IMR-90 (cell line): Measurements from ENCODE around the gene PPP2R1A. TPM values are rescaled to one million over a fixed set of nuclear protein-coding genes. Genes with fewer than 3 reads are reported as not detected.
"Not testable (repeated sequence)": the region's sequence is repeated elsewhere in the genome, so short reads cannot be mapped to it uniquely, and the experiment has no call there.

Experiments
- ATAC-seq: fragments of 200-7000 bp; cut with Tn5 transposase; 2 replicates; pipeline ENCODE4 v1.9.1; 2020; ENCODE audit warnings: low read depth, mild to moderate bottlenecking, moderate library complexity
- BruUV-seq: library from RNA; stranded (reverse); fragments of 400-500 nt; replicated peaks from 2 replicates; lab custom pipeline; 2021; lab: Mats Ljungman, UMichigan
- CTCF ChIA-PET: fragments of 300-600 bp; formaldehyde crosslinking; extraction: SDS; loops from one replicate; lab custom pipeline; 2021; ENCODE audit warnings: antibody characterized with exemption; lab: Yijun Ruan, JAX
- POLR2A ChIA-PET: fragments of 300-600 bp; sonication (Branson Sonifier 250); formaldehyde crosslinking; loops from one replicate; lab custom pipeline; 2022; ENCODE audit warnings: antibody characterized with exemption; ENCODE audit not compliant: unreplicated experiment; lab: Charles Lee
- DNase-seq: peaks from one replicate; pipeline ENCODE4 v3.0.0; 2013
- H2AFZ ChIP-seq: replicated peaks from 2 replicates; pipeline ENCODE3; 2013; ENCODE audit warnings: low read length, mild to moderate bottlenecking; ENCODE audit not compliant: poor library complexity
- H2AK5ac ChIP-seq: 2 replicates; pipeline ENCODE4 v1.6.1; 2013; ENCODE audit warnings: low read depth, low read length, inconsistent platforms
- H2AK9ac ChIP-seq: replicated peaks from 2 replicates; pipeline ENCODE3; 2013; ENCODE audit warnings: mild to moderate bottlenecking, low read depth, low read length, moderate library complexity; ENCODE audit not compliant: poor library complexity
- H2BK120ac ChIP-seq: 2 replicates; pipeline ENCODE4 v1.6.1; 2013; ENCODE audit warnings: low read depth, low read length, inconsistent platforms
- H2BK15ac ChIP-seq: 3 replicates; pipeline ENCODE4 v1.6.1; 2013; ENCODE audit warnings: low read depth, low read length, inconsistent platforms
- H2BK20ac ChIP-seq: 2 replicates; pipeline ENCODE4 v1.6.1; 2013; ENCODE audit warnings: low read depth, mild to moderate bottlenecking, inconsistent platforms, low read length, moderate library complexity
- H2BK5ac ChIP-seq: 2 replicates; pipeline ENCODE4 v1.6.1; 2013; ENCODE audit warnings: mild to moderate bottlenecking, low read depth, low read length, inconsistent platforms; ENCODE audit not compliant: poor library complexity, severe bottlenecking
- H3K14ac ChIP-seq: replicated peaks from 2 replicates; pipeline ENCODE4 v1.6.1; 2013; ENCODE audit warnings: low read depth, low read length, inconsistent platforms
- H3K18ac ChIP-seq: 2 replicates; pipeline ENCODE4 v1.6.1; 2013; ENCODE audit warnings: low read depth, low read length, control low read depth
- H3K23ac ChIP-seq: 2 replicates; pipeline ENCODE4 v1.6.1; 2013; ENCODE audit warnings: low read depth, low read length, inconsistent platforms
- H3K27ac ChIP-seq: 2 replicates; pipeline ENCODE4 v1.5.1; 2013; ENCODE audit warnings: mild to moderate bottlenecking, control low read depth, low read length; ENCODE audit not compliant: insufficient read depth
- H3K27me3 ChIP-seq: 2 replicates; pipeline ENCODE4 v1.6.1; 2013; ENCODE audit warnings: low read length; ENCODE audit not compliant: control insufficient read depth, insufficient read depth
- H3K36me3 ChIP-seq: 2 replicates; pipeline ENCODE4 v1.6.1; 2013; ENCODE audit warnings: low read length, mixed read lengths; ENCODE audit not compliant: control insufficient read depth, insufficient read depth
- H3K4ac ChIP-seq: 2 replicates; pipeline ENCODE4 v1.6.1; 2013; ENCODE audit warnings: low read depth, low read length, inconsistent platforms
- H3K4me1 ChIP-seq: 2 replicates; pipeline ENCODE4 v1.6.1; 2013; ENCODE audit warnings: low read length, mixed read lengths; ENCODE audit not compliant: control insufficient read depth, insufficient read depth
- H3K4me2 ChIP-seq: 2 replicates; pipeline ENCODE4 v1.6.1; 2013; ENCODE audit warnings: low read depth, mild to moderate bottlenecking, control low read depth, low read length, moderate library complexity
- H3K4me3 ChIP-seq: 2 replicates; pipeline ENCODE4 v1.5.1; 2013; ENCODE audit warnings: low read depth, mild to moderate bottlenecking, control low read depth, low read length, moderate library complexity; ENCODE audit not compliant: insufficient read depth
- H3K56ac ChIP-seq: 2 replicates; pipeline ENCODE4 v1.6.1; 2013; ENCODE audit warnings: low read length, inconsistent platforms; ENCODE audit not compliant: insufficient read depth; ENCODE audit errors: extremely low read depth
- H3K79me1 ChIP-seq, 2 experiments: 2 replicates each; pipeline ENCODE4 v1.6.1; 2013; ENCODE audit warnings: low read length in 2 of 2, inconsistent platforms in 1 of 2, low read depth in 1 of 2
- H3K9ac ChIP-seq: 2 replicates; pipeline ENCODE4 v1.6.1; 2013; ENCODE audit warnings: low read depth, low read length, control low read depth
- H3K9me1 ChIP-seq: 2 replicates; pipeline ENCODE4 v1.6.1; 2013; ENCODE audit warnings: low read length, inconsistent platforms; ENCODE audit not compliant: insufficient read depth
- H3K9me3 ChIP-seq: 2 replicates; pipeline ENCODE4 v1.6.1; 2013; ENCODE audit warnings: low read length; ENCODE audit not compliant: control insufficient read depth, insufficient read depth
- H4K20me1 ChIP-seq: 2 replicates; pipeline ENCODE4 v1.6.1; 2013; ENCODE audit warnings: low read length, inconsistent platforms; ENCODE audit not compliant: insufficient read depth
- H4K5ac ChIP-seq: 2 replicates; pipeline ENCODE4 v1.6.1; 2013; ENCODE audit warnings: mild to moderate bottlenecking, low read depth, low read length, control low read depth
- H4K8ac ChIP-seq, 2 experiments: 2 replicates each; pipeline ENCODE4 v1.6.1; 2013; ENCODE audit warnings: low read depth in 2 of 2, low read length in 2 of 2, control low read depth in 1 of 2, inconsistent platforms in 1 of 2
- H4K91ac ChIP-seq: 2 replicates; pipeline ENCODE4 v1.6.1; 2013; ENCODE audit warnings: low read depth, low read length, inconsistent platforms; ENCODE audit not compliant: insufficient read depth
- CEBPB ChIP-seq: IDR thresholded peaks from 2 replicates; pipeline ENCODE4 v1.6.1; 2012; ENCODE audit warnings: low read depth, low read length, improper control_type of control experiment
- MAZ ChIP-seq: IDR thresholded peaks from 2 replicates; pipeline ENCODE4 v1.6.1; 2012; ENCODE audit warnings: low read depth, mild to moderate bottlenecking, low read length, improper control_type of control experiment, moderate library complexity, borderline replicate concordance
- NFE2L2 ChIP-seq: fragments of 150-350 bp; IDR thresholded peaks from 2 replicates; pipeline ENCODE4 v1.6.1; 2016; ENCODE audit warnings: low read depth, mild to moderate bottlenecking, low read length
- POLR2A ChIP-seq: IDR thresholded peaks from 2 replicates; pipeline ENCODE4 v1.6.1; 2012; ENCODE audit warnings: mild to moderate bottlenecking, low read depth, low read length
- RAD21 ChIP-seq: IDR thresholded peaks from 2 replicates; pipeline ENCODE4 v1.6.1; 2012; ENCODE audit warnings: low read length, improper control_type of control experiment
- RFX5 ChIP-seq: IDR thresholded peaks from 2 replicates; pipeline ENCODE4 v1.8.0; 2012; ENCODE audit warnings: low read depth, mild to moderate bottlenecking, low read length, moderate library complexity
- SMC3 ChIP-seq: fragments of 150-350 bp; IDR thresholded peaks from 2 replicates; pipeline ENCODE4 v1.6.1; 2016; ENCODE audit warnings: low read depth, mild to moderate bottlenecking, antibody characterized with exemption, low read length, moderate library complexity
- WGBS, 2 experiments: methylation state at CpG; one replicate each; pipeline versions ENCODE4 v1.1.5 to v1.1.7; 2013; ENCODE audit warnings: missing lambda C conversion rate in 2 of 2; ENCODE audit not compliant: insufficient read length in 1 of 2; ENCODE audit errors: extremely low coverage in 2 of 2; 5-methylcytosine and 5-hydroxymethylcytosine counted together
- dilution Hi-C: fragments of 300-500 bp; cut with HindIII; formaldehyde crosslinking; loops from one replicate; pipeline ENCODE4 v1.14.3; 2018; ENCODE audit warnings: low sequenced_read_pairs; ENCODE audit not compliant: unreplicated experiment
- in situ Hi-C: fragments of 300-500 bp; cut with MboI; formaldehyde crosslinking; loops from 3 replicates; pipeline ENCODE4 v1.14.3; 2019; ENCODE audit warnings: low sequenced_read_pairs, inconsistent platforms, mixed read lengths
- intact Hi-C: fragments of 100-400 bp; cut with micrococcal nuclease; formaldehyde crosslinking; loops from 2 replicates; pipeline ENCODE4 v1.10.0; 2022
- polyA plus RNA-seq, 3 experiments: library from polyadenylated mRNA; depleted of rRNA; stranded (reverse); fragments of >200 nt; gene quantifications; 2 replicates each; pipeline ENCODE4 v1.2.3, GENCODE V29; 2012; ENCODE audit warnings: low replicate concordance in 1 of 3
- total RNA-seq: library from RNA; depleted of rRNA; stranded (reverse); fragments of >200 nt; gene quantifications from 2 replicates; pipeline ENCODE4 v1.2.3, GENCODE V29; 2012
- TF ChIP-seq, protein P1 (sequence below): fragments of 150-350 bp; IDR thresholded peaks from 2 replicates; pipeline ENCODE4 v1.6.1; 2017; ENCODE audit warnings: mild to moderate bottlenecking, antibody characterized with exemption, low read length, low read depth

PPP2R1A gene
- total and polyA plus RNA-seq, 2 of the 4 experiments (the other 2 are of a cell fraction), result 173 to 250 TPM

DNA sequence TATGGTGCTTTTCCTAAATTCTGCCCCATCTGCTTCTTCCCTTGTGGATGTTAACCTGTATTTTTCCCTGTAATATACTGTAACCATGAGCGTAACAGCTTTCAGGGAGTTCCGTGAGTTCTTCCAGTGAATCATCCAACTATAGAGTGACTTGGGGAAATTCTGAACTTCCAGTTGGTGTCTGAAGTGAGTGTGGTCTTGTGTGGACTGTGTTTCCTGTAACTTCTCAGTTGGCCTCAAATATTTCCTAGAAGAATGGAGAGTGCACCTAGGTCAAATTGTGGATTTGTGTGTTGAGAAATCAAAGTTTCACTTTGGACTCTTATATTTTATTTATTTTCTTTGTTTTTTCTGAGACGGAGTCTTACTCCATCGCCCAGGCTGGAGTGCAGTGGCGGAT is 68.6 kb downstream of the PPP2R1A start:
- dilution Hi-C loops, result no loop called here
- BruUV-seq, result no TSS peak
- intact Hi-C loops, result no loop called here
- H4K5ac ChIP-seq, result no peak overlapping the region
- no peak overlapping the region for H3K23ac ChIP-seq
- H3K56ac ChIP-seq, result no peak overlapping the region
- H3K36me3 ChIP-seq, result no peaks in the 10 kb centered on the region
- no peak overlapping the region for H3K4me2 ChIP-seq
- H2BK15ac ChIP-seq, result no peak overlapping the region
- ChIA-PET CTCF (no interaction called here), POLR2A (no interaction called here)
- no peak overlapping the region for H2BK5ac ChIP-seq
- H3K9me3 ChIP-seq, result no peaks in the 10 kb centered on the region
- no peak overlapping the region for H2BK20ac ChIP-seq
- no peak overlapping the region for H2AK5ac ChIP-seq
- DNase-seq, result peak; percentile 28
- no peak overlapping the region for H2AK9ac ChIP-seq
- no peak for ATAC-seq
- no peak overlapping the region for H3K4ac ChIP-seq
- no peak for TF ChIP-seq MAZ
- TF ChIP-seq NFE2L2, result no peak
- TF ChIP-seq POLR2A, result no peak
- TF ChIP-seq RAD21, result no peak
- no peak for TF ChIP-seq CEBPB
- TF ChIP-seq SMC3, result no peak
- TF ChIP-seq, protein P1, sequence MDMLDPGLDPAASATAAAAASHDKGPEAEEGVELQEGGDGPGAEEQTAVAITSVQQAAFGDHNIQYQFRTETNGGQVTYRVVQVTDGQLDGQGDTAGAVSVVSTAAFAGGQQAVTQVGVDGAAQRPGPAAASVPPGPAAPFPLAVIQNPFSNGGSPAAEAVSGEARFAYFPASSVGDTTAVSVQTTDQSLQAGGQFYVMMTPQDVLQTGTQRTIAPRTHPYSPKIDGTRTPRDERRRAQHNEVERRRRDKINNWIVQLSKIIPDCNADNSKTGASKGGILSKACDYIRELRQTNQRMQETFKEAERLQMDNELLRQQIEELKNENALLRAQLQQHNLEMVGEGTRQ, result no peak
- TF ChIP-seq RFX5, result no peak
- no peak overlapping the region for H4K8ac ChIP-seq
- H3K9me1 ChIP-seq, result no peaks in the 10 kb centered on the region
- in situ Hi-C loops, result no loop called here
- WGBS, 2 experiments, result no CpG with 5 or more reads among the region's 5 CpGs
- H2BK120ac ChIP-seq, result no peak overlapping the region
- no peaks in the 10 kb centered on the region for H4K20me1 ChIP-seq
- H3K27me3 ChIP-seq, result no peaks in the 10 kb centered on the region
- no peaks in the 10 kb centered on the region for H3K4me1 ChIP-seq
- no peak overlapping the region for H3K27ac ChIP-seq
- H3K18ac ChIP-seq, result no peak overlapping the region
- no peak overlapping the region for H4K91ac ChIP-seq
- no peak overlapping the region for H3K9ac ChIP-seq
- no peak overlapping the region for H3K4me3 ChIP-seq
- no peak overlapping the region for H3K14ac ChIP-seq
- H2AFZ ChIP-seq, result no peak overlapping the region
- no peaks in the 10 kb centered on the region for H3K79me1 ChIP-seq

DNA sequence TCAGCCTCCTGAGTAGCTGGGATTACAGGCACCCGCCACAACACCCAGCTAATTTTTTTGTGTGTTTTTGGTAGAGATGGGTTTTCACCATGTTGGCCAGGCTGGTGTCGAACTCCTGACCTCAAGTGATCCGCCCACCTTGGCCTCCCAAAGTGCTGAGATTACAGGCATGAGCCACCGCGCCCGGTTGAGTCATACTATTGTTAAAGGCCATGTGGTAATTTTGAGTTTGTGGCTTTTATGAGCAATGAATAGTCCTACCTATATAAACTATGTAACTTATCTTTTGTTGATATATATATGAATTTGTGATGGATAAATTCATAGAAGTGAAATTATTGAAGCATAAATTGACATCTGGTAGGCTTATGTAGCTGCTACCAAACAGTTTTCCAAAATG is 75.7 kb downstream of the PPP2R1A start:
- H3K27me3 ChIP-seq, H3K56ac ChIP-seq, CTCF ChIA-PET, H3K79me1 ChIP-seq, intact Hi-C loops, H2AK9ac ChIP-seq, H4K91ac ChIP-seq, H3K14ac ChIP-seq, H3K4ac ChIP-seq, H3K4me2 ChIP-seq, H2BK15ac ChIP-seq, H3K4me3 ChIP-seq, dilution Hi-C loops, H2BK120ac ChIP-seq, DNase-seq, H4K8ac ChIP-seq, H3K9me3 ChIP-seq, H3K18ac ChIP-seq, in situ Hi-C loops, H3K9ac ChIP-seq, BruUV-seq, H3K23ac ChIP-seq, H3K4me1 ChIP-seq, ATAC-seq, H3K9me1 ChIP-seq, H2AFZ ChIP-seq, H2AK5ac ChIP-seq, H4K5ac ChIP-seq, POLR2A ChIA-PET, H3K27ac ChIP-seq, H2BK20ac ChIP-seq, H4K20me1 ChIP-seq, H3K36me3 ChIP-seq, H2BK5ac ChIP-seq: not testable (repeated sequence)
- WGBS, 2 experiments, result no CpG with 5 or more reads among the region's 6 CpGs
